ENCODE data around the gene C2CD4B.

Gene C2CD4B

DNA sequence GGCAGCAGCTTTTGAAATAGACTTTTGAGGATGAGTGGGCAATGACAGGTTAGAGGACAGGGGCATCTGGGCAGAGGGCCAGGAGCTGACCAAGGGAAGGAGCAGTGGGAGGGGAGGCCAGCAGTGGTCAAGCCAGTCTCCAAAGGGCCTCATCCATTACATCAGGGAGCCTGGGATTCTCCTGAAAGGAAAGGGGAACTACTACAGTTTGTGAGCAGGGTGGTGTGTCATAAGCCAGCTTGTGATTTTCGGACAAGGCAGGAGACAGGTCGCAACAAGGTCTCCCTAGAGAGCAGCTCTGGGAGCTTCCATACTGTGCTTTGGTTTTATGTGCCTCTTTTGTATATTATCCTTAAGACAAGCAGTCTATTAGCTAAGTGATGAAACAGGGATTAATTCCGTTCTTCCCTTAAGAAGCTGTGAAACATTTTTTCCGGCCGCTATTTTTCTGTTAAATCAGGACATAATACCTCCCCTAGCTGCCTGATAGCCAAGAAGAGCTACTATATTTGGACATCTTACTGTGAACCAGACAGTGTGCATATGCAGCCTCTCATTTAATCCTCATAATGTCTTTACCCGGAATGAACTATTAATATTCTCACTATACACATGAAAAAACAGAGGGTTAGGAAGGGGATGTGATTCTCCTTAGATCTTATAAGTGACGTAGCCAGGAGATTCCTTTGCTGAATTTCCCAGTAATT, 46.4 kb downstream of the C2CD4B start:
- DNase-seq (ENCODE audit: low spot score), result no peak

GRCh38 chr15:62115847-62116246, 49.2 kb downstream of the C2CD4B start:
- no peak for DNase-seq (ENCODE audit: low spot score)

Measured in germinal center (tissue), 1 donor.